GM23338 (cell line): ENCODE results near the gene CDK5RAP2. TPM values are rescaled to one million over a fixed set of nuclear protein-coding genes. Genes with fewer than 3 reads are reported as not detected.

Experiments
- ATAC-seq: fragments of 200-7000 bp; cut with Tn5 transposase; 3 replicates; pipeline ENCODE4 v1.9.1; 2020
- DNase-seq: peaks from one replicate; pipeline ENCODE4 v3.0.0-alpha.2; 2015; ENCODE audit warnings: low spot score
- H2AFZ ChIP-seq: fragments of 200-600 bp; sonication (generic); 2 replicates; pipeline ENCODE4 v1.8.0; 2016; ENCODE audit warnings: antibody characterized with exemption, mild to moderate bottlenecking, moderate library complexity
- H3F3A ChIP-seq: fragments of 200-600 bp; sonication (generic); replicated peaks from 2 replicates; pipeline ENCODE4 v1.8.0; 2017; ENCODE audit warnings: antibody characterized with exemption, mixed run types, low read depth
- H3K27ac ChIP-seq: fragments of 200-600 bp; sonication (generic); 2 replicates; pipeline ENCODE4 v1.6.1; 2016; ENCODE audit warnings: low read depth
- H3K27me3 ChIP-seq: fragments of 200-600 bp; sonication (generic); 2 replicates; pipeline ENCODE4 v1.8.0; 2016; ENCODE audit warnings: mild to moderate bottlenecking, mixed run types, moderate library complexity; ENCODE audit not compliant: insufficient read depth
- H3K36me3 ChIP-seq: fragments of 200-600 bp; sonication (generic); 2 replicates; pipeline ENCODE4 v1.8.0; 2016; ENCODE audit warnings: mild to moderate bottlenecking; ENCODE audit not compliant: insufficient read depth
- H3K4me1 ChIP-seq: fragments of 200-600 bp; sonication (generic); 2 replicates; pipeline ENCODE4 v1.8.0; 2016; ENCODE audit warnings: mild to moderate bottlenecking, moderate library complexity; ENCODE audit not compliant: insufficient read depth
- H3K4me2 ChIP-seq: fragments of 200-600 bp; sonication (generic); 2 replicates; pipeline ENCODE4 v1.7.1; 2017; ENCODE audit warnings: mixed run types
- H3K4me3 ChIP-seq: fragments of 200-600 bp; sonication (generic); 2 replicates; pipeline ENCODE4 v1.6.1; 2016; ENCODE audit warnings: mixed run types
- H3K79me2 ChIP-seq: fragments of 200-600 bp; sonication (generic); replicated peaks from 2 replicates; pipeline ENCODE4 v1.8.0; 2017; ENCODE audit warnings: mild to moderate bottlenecking; ENCODE audit not compliant: insufficient read depth
- H3K9me2 ChIP-seq: fragments of 200-600 bp; sonication (generic); 2 replicates; pipeline ENCODE4 v1.8.0; 2017; ENCODE audit not compliant: insufficient read depth
- H4K20me1 ChIP-seq: fragments of 200-600 bp; sonication (generic); replicated peaks from 2 replicates; pipeline ENCODE4 v1.8.0; 2017; ENCODE audit warnings: mild to moderate bottlenecking; ENCODE audit not compliant: insufficient read depth
- H3K27ac Mint-ChIP-seq: 2 replicates; pipeline ENCODE4 v1.8.0; 2020; ENCODE audit warnings: inconsistent platforms, mild to moderate bottlenecking, moderate library complexity, mixed read lengths
- H3K27me3 Mint-ChIP-seq: 3 replicates; pipeline ENCODE4 v1.8.0; 2022; ENCODE audit warnings: low read depth, mild to moderate bottlenecking, moderate library complexity, mixed read lengths, inconsistent platforms; ENCODE audit not compliant: insufficient read depth, poor library complexity
- H3K36me3 Mint-ChIP-seq: 3 replicates; pipeline ENCODE4 v1.8.0; 2021; ENCODE audit warnings: low read depth, mild to moderate bottlenecking, inconsistent platforms, moderate library complexity, mixed read lengths
- H3K4me1 Mint-ChIP-seq: 3 replicates; pipeline ENCODE4 v1.8.0; 2020; ENCODE audit warnings: mild to moderate bottlenecking, inconsistent platforms, mixed read lengths
- H3K4me3 Mint-ChIP-seq: 3 replicates; pipeline ENCODE4 v1.8.0; 2021; ENCODE audit warnings: moderate library complexity, mild to moderate bottlenecking, inconsistent platforms, mixed read lengths
- H3K9me3 Mint-ChIP-seq: 3 replicates; pipeline ENCODE4 v1.8.0; 2020; ENCODE audit warnings: moderate library complexity, mild to moderate bottlenecking, inconsistent platforms, mixed read lengths
- CREB1 ChIP-seq: fragments of 250-450 bp; sonication (Bioruptor Pico); IDR thresholded peaks from 2 replicates; pipeline ENCODE4 v1.5.0; 2020; ENCODE audit warnings: low read depth, mild to moderate bottlenecking, moderate library complexity
- CTCF ChIP-seq, 2 experiments: fragments of 200-600 bp in 1 of 2; sonication (generic) in 1 of 2; conservative IDR thresholded peaks; 2 replicates each; pipeline versions ENCODE4 v1.5.1 to v1.6.1; 2016 to 2017; ENCODE audit warnings: antibody characterized with exemption in 2 of 2, low read depth in 2 of 2, mild to moderate bottlenecking in 2 of 2, moderate library complexity in 1 of 2
- EZH2 ChIP-seq: fragments of 200-600 bp; sonication (generic); IDR thresholded peaks from one replicate; pipeline ENCODE4 v1.8.0; 2017; ENCODE audit warnings: antibody characterized with exemption, mild to moderate bottlenecking, low read depth; ENCODE audit not compliant: unreplicated experiment
- JUNB ChIP-seq: IDR thresholded peaks from one replicate; pipeline ENCODE4 v1.6.1; 2016; ENCODE audit warnings: antibody characterized with exemption; ENCODE audit not compliant: unreplicated experiment
- POLR2AphosphoS5 ChIP-seq: IDR thresholded peaks from 2 replicates; pipeline ENCODE4 v1.6.1; 2016; ENCODE audit warnings: antibody characterized with exemption, low read depth
- REST ChIP-seq: IDR thresholded peaks from one replicate; pipeline ENCODE4 v1.6.1; 2018; ENCODE audit warnings: antibody characterized with exemption; ENCODE audit not compliant: unreplicated experiment
- ZNF462 ChIP-seq: fragments of 250-450 bp; sonication (Bioruptor Pico); IDR thresholded peaks from 2 replicates; pipeline ENCODE4 v1.5.0; 2020; ENCODE audit warnings: mild to moderate bottlenecking, moderate library complexity
- polyA plus RNA-seq: library from polyadenylated mRNA; unstranded; fragments of >200 nt; fragmentation: Nextera tagmentation; extraction: Ambion mirVana; gene quantifications from 2 replicates; pipeline ENCODE4 v1.2.1, GENCODE V29; 2016
- total RNA-seq: library from RNA; depleted of rRNA; stranded (reverse); fragments of >200 nt; shearing (Covaris generic); gene quantifications from 2 replicates; pipeline ENCODE4 v1.2.3, GENCODE V29; 2014

The CDK5RAP2 gene
- total and polyA plus RNA-seq, 2 experiments from 2014 or later: 50.7 to 65.7 TPM

- ATAC-seq (no peak), DNase-seq (no peak)
- Histone ChIP-seq H3K4me2 (no peak overlapping the region), H3K36me3 (peaks cover 28% of the 10 kb centered on the region), H3K27ac (no peak overlapping the region), H3F3A (no peaks in the 10 kb centered on the region), H3K9me2 (no peaks in the 10 kb centered on the region), H3K4me1 (no peaks in the 10 kb centered on the region), H4K20me1 (peaks cover 19% of the 10 kb centered on the region; the same call in 1 of the 2 replicates), H3K4me3 (no peak overlapping the region), H3K79me2 (no peaks in the 10 kb centered on the region; the same call in 1 of the 2 replicates), H3K27me3 (no peaks in the 10 kb centered on the region), H2AFZ (no peak overlapping the region)
- Mint-ChIP-seq H3K4me3 (no peak overlapping the region), H3K27ac (no peak overlapping the region), H3K9me3 (no peaks in the 10 kb centered on the region), H3K27me3 (peaks cover 2% of the 10 kb centered on the region), H3K4me1 (peaks cover 8% of the 10 kb centered on the region), H3K36me3 (peaks cover 49% of the 10 kb centered on the region)
- TF ChIP-seq JUNB: no peak
- no peak for TF ChIP-seq POLR2AphosphoS5
- TF ChIP-seq ZNF462 (CRISPR knock-in tag): no peak
- no peak for TF ChIP-seq EZH2
- TF ChIP-seq CREB1 (CRISPR knock-in tag): no peak
- no peak for TF ChIP-seq REST
- no peak for TF ChIP-seq CTCF (conservative IDR thresholded peaks at IDR 0.05; ENCODE audit: low read depth in 2 of 2)
Measured at GRCh38 chr9:120541921-120542320, 38.0 kb downstream of the CDK5RAP2 start.
